ENCODE results near the gene CA10. TPM values are rescaled to one million over a fixed set of nuclear protein-coding genes. Genes with fewer than 3 reads are reported as not detected.

Gene CA10
- polyA plus RNA-seq, 1 donor from 2014 or later = 6.2 TPM

- H3K79me2 ChIP-seq (replicated peaks; ENCODE audit: insufficient read depth, low read length) = no peaks in the 10 kb centered on the region
- no peak for TF ChIP-seq TAF1 (IDR thresholded peaks at IDR 0.05; ENCODE audit: low read depth)
- TF ChIP-seq SMC3 (conservative IDR thresholded peaks at IDR 0.05; ENCODE audit: poor library complexity) = no peak
- TF ChIP-seq, protein P1, sequence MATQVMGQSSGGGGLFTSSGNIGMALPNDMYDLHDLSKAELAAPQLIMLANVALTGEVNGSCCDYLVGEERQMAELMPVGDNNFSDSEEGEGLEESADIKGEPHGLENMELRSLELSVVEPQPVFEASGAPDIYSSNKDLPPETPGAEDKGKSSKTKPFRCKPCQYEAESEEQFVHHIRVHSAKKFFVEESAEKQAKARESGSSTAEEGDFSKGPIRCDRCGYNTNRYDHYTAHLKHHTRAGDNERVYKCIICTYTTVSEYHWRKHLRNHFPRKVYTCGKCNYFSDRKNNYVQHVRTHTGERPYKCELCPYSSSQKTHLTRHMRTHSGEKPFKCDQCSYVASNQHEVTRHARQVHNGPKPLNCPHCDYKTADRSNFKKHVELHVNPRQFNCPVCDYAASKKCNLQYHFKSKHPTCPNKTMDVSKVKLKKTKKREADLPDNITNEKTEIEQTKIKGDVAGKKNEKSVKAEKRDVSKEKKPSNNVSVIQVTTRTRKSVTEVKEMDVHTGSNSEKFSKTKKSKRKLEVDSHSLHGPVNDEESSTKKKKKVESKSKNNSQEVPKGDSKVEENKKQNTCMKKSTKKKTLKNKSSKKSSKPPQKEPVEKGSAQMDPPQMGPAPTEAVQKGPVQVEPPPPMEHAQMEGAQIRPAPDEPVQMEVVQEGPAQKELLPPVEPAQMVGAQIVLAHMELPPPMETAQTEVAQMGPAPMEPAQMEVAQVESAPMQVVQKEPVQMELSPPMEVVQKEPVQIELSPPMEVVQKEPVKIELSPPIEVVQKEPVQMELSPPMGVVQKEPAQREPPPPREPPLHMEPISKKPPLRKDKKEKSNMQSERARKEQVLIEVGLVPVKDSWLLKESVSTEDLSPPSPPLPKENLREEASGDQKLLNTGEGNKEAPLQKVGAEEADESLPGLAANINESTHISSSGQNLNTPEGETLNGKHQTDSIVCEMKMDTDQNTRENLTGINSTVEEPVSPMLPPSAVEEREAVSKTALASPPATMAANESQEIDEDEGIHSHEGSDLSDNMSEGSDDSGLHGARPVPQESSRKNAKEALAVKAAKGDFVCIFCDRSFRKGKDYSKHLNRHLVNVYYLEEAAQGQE (IDR thresholded peaks at IDR 0.05; ENCODE audit: borderline replicate concordance) = no peak
- TF ChIP-seq, protein P2, sequence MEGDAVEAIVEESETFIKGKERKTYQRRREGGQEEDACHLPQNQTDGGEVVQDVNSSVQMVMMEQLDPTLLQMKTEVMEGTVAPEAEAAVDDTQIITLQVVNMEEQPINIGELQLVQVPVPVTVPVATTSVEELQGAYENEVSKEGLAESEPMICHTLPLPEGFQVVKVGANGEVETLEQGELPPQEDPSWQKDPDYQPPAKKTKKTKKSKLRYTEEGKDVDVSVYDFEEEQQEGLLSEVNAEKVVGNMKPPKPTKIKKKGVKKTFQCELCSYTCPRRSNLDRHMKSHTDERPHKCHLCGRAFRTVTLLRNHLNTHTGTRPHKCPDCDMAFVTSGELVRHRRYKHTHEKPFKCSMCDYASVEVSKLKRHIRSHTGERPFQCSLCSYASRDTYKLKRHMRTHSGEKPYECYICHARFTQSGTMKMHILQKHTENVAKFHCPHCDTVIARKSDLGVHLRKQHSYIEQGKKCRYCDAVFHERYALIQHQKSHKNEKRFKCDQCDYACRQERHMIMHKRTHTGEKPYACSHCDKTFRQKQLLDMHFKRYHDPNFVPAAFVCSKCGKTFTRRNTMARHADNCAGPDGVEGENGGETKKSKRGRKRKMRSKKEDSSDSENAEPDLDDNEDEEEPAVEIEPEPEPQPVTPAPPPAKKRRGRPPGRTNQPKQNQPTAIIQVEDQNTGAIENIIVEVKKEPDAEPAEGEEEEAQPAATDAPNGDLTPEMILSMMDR (IDR thresholded peaks at IDR 0.05; ENCODE audit: poor library complexity, severe bottlenecking) = no peak
- TF ChIP-seq EP300 (conservative IDR thresholded peaks at IDR 0.05; ENCODE audit: poor library complexity, severe bottlenecking) = no peak
- TF ChIP-seq POLR2AphosphoS5 (IDR thresholded peaks at IDR 0.05) = no peak
- no peak for TF ChIP-seq MXI1 (conservative IDR thresholded peaks at IDR 0.05; ENCODE audit: poor library complexity, severe bottlenecking)
- TF ChIP-seq EZH2 (IDR thresholded peaks at IDR 0.05; ENCODE audit: borderline replicate concordance, insufficient read depth, low read length, poor library complexity, severe bottlenecking) = no peak
- no peak for TF ChIP-seq RAD21 (conservative IDR thresholded peaks at IDR 0.05)
- no peak overlapping the region for H3K4me2 ChIP-seq (ENCODE audit: low read length)
- H2AFZ ChIP-seq (ENCODE audit: low read depth, low read length) = no peak overlapping the region
- no peaks in the 10 kb centered on the region for H3K36me3 ChIP-seq (ENCODE audit: insufficient read depth, low read length)
- no peaks in the 10 kb centered on the region for H3F3A ChIP-seq (ENCODE audit: insufficient read depth, low read length, poor library complexity, severe bottlenecking)
- H4K20me1 ChIP-seq (ENCODE audit: insufficient read depth) = no peaks in the 10 kb centered on the region
- H3K4me3 ChIP-seq (ENCODE audit: low read length) = no peak overlapping the region
- no peaks in the 10 kb centered on the region for H3K27me3 ChIP-seq (ENCODE audit: insufficient read depth, low read depth, low read length)
- H3K9me2 ChIP-seq (ENCODE audit: insufficient read depth, low read length) = no peaks in the 10 kb centered on the region
- no peaks in the 10 kb centered on the region for H3K9me3 ChIP-seq (ENCODE audit: low read length)
- H3K27ac ChIP-seq (ENCODE audit: low read length) = no peak overlapping the region
- no peak overlapping the region for H3K9ac ChIP-seq (ENCODE audit: low read length)
Observed at GRCh38 chr17:52048137-52048898, 110.2 kb downstream of the CA10 start.

- no peaks in the 10 kb centered on the region for H3K27me3 ChIP-seq (ENCODE audit: insufficient read depth, low read depth, low read length)
- no peak overlapping the region for H3K4me2 ChIP-seq (ENCODE audit: low read length)
- no peaks in the 10 kb centered on the region for H3K79me2 ChIP-seq (replicated peaks; ENCODE audit: insufficient read depth, low read length)
- no peaks in the 10 kb centered on the region for H4K20me1 ChIP-seq (ENCODE audit: insufficient read depth)
- TF ChIP-seq, protein P1 (IDR thresholded peaks at IDR 0.05; ENCODE audit: borderline replicate concordance) = no peak
- TF ChIP-seq POLR2AphosphoS5 (IDR thresholded peaks at IDR 0.05) = no peak
- no peak for TF ChIP-seq RAD21 (conservative IDR thresholded peaks at IDR 0.05)
- TF ChIP-seq SMC3 (conservative IDR thresholded peaks at IDR 0.05; ENCODE audit: poor library complexity) = no peak
- no peak for TF ChIP-seq TAF1 (IDR thresholded peaks at IDR 0.05; ENCODE audit: low read depth)
- no peak for TF ChIP-seq EP300 (conservative IDR thresholded peaks at IDR 0.05; ENCODE audit: poor library complexity, severe bottlenecking)
- no peak for TF ChIP-seq EZH2 (IDR thresholded peaks at IDR 0.05; ENCODE audit: borderline replicate concordance, insufficient read depth, low read length, poor library complexity, severe bottlenecking)
- TF ChIP-seq, protein P2 (IDR thresholded peaks at IDR 0.05; ENCODE audit: poor library complexity, severe bottlenecking) = no peak
- H3K27ac ChIP-seq (ENCODE audit: low read length) = no peak overlapping the region
- no peak overlapping the region for H3K4me3 ChIP-seq (ENCODE audit: low read length)
- no peaks in the 10 kb centered on the region for H3F3A ChIP-seq (ENCODE audit: insufficient read depth, low read length, poor library complexity, severe bottlenecking)
- H2AFZ ChIP-seq (ENCODE audit: low read depth, low read length) = no peak overlapping the region
- no peaks in the 10 kb centered on the region for H3K9me3 ChIP-seq (ENCODE audit: low read length)
- H3K36me3 ChIP-seq (ENCODE audit: insufficient read depth, low read length) = no peaks in the 10 kb centered on the region
- no peaks in the 10 kb centered on the region for H3K9me2 ChIP-seq (ENCODE audit: insufficient read depth, low read length)
- H3K9ac ChIP-seq (ENCODE audit: low read length) = no peak overlapping the region
Observed at GRCh38 chr17:52047086-52047485, 111.4 kb downstream of the CA10 start.
